MG63 (cell line): Measurements from ENCODE around the gene CDKN2D. TPM values are rescaled to one million over a fixed set of nuclear protein-coding genes. Genes with fewer than 3 reads are reported as not detected.

ENCODE experiments used
- DNase-seq: peaks from one replicate; pipeline ENCODE4 v3.0.0-alpha.2; 2020
- H3K27me3 ChIP-seq: fragments of 250-450 bp; sonication (Bioruptor Pico); 2 replicates; pipeline ENCODE4 v1.5.1; 2020; ENCODE audit warnings: mild to moderate bottlenecking, moderate library complexity
- H3K36me3 ChIP-seq: fragments of 250-450 bp; sonication (Bioruptor Pico); 2 replicates; pipeline ENCODE4 v1.5.1; 2020; ENCODE audit warnings: mild to moderate bottlenecking, moderate library complexity
- H3K4me3 ChIP-seq: fragments of 250-450 bp; sonication (Bioruptor Pico); 2 replicates; pipeline ENCODE4 v1.5.1; 2020; ENCODE audit warnings: mild to moderate bottlenecking, moderate library complexity
- H3K9me3 ChIP-seq: fragments of 250-450 bp; sonication (Bioruptor Pico); 2 replicates; pipeline ENCODE4 v1.5.1; 2020; ENCODE audit warnings: mild to moderate bottlenecking, moderate library complexity
- total RNA-seq: library from RNA; depleted of rRNA; stranded (reverse); fragments of >200 nt; shearing (Covaris generic); gene quantifications from 2 replicates; pipeline ENCODE4 v1.2.3, GENCODE V29; 2014; ENCODE audit warnings: low replicate concordance; rRNA removed

CDKN2D gene
- total RNA-seq, 1 experiment from 2014 or later = 24.9 TPM

DNA sequence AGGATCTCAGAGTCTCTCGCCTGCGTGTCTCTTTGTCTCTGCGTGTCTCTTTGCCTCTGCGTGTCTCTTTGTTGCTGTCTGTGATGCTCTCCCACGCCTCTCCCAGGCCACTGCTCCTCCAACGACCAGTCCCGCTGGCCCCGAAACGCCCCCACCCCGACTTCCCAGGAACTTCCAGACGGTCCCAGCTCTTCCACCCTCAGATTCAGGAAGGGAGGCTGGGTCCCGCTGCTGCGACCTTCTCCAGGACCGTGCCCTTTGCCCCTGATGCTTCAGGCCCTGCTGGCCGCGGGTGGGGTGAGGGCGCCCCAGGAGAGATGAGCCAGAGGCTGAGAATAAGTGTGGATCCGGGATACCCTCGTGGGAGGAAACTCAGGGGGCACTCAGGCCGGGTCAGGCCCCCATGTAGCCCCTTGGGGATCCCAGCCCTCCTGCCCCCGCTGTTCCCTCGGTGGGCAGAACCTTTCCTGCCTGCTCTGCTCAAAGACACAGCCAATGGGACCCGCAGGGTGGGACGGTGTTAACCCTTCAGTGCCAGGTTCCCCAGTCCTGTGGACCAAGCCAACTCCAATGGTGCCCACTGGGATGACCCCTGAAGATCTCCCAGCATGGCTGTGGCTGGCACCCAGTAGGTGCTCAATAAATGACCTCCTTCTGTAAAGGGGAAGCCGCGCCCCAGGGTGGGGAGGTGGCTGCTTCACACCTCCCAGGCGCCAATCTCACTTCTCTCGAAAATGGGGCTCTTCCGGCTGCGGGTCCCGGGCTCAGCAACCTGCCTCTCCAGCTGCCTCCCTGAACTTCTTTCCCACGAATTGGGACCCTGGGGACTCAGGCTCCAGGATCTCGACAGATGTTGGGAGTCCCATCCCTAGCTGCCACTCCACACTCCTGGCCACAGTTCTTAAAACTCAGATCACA, 50.1 kb downstream of the CDKN2D start:
- H3K27me3 ChIP-seq = peaks cover 25% of the 10 kb centered on the region

DNA sequence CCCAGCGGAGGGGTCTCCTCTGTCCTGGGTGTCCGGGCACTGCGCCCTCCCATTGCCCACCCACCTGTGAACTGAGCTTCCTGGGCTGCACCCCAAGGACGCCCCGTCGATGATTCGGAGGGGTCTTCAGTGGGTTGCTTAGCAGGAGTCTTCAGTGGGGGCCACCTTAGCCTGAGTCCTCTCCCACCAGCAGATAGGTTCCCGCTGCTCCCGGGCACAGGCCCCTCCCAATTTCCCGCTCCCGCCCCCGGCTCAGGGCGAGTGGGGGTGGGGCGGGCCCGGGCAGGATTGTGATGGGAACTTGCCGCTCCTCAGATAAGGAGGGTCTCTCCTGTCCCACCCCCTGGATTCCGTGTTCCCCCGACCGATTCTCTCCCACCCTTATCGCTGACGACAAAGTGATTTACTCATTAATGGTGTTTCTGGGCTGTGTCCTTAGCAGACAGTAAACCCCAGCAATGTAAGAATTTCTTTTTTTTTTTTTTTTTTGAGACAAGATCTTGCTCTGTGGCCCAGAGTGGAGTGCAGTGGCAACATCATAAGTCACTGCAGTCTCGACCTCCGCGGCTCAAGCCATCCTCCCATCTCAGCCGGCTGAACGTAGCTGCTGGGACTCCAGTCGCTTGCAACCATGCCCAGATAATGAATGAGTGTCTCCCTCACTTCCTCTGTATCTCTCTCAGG, 50.9 kb downstream of the CDKN2D start:
- Histone ChIP-seq H3K4me3 (peak overlapping the region; percentile 33), H3K9me3 (no peaks in the 10 kb centered on the region), H3K27me3 (peaks cover 30% of the 10 kb centered on the region), H3K36me3 (no peaks in the 10 kb centered on the region)
- peak; percentile 25 for DNase-seq

More for the DNA sequence above, 50.1 kb downstream of the CDKN2D start:
- no peaks in the 10 kb centered on the region for H3K36me3 ChIP-seq
- DNase-seq = no peak
- H3K9me3 ChIP-seq = no peaks in the 10 kb centered on the region
- H3K4me3 ChIP-seq = no peak overlapping the region

- Histone ChIP-seq H3K9me3 (no peaks in the 10 kb centered on the region), H3K36me3 (no peaks in the 10 kb centered on the region), H3K27me3 (peaks cover 30% of the 10 kb centered on the region), H3K4me3 (peak within 1 kb of the TSS; percentile 33)
- DNase-seq = peak; percentile 28
Measured at GRCh38 chr19:10517361-10517759, 51.4 kb downstream of the CDKN2D start, which contains the start of gene S1PR5. Gene S1PR5 (minus strand): TSS chr19:10517447. CDS start chr19:10515011, 2,436 bp downstream.

DNA sequence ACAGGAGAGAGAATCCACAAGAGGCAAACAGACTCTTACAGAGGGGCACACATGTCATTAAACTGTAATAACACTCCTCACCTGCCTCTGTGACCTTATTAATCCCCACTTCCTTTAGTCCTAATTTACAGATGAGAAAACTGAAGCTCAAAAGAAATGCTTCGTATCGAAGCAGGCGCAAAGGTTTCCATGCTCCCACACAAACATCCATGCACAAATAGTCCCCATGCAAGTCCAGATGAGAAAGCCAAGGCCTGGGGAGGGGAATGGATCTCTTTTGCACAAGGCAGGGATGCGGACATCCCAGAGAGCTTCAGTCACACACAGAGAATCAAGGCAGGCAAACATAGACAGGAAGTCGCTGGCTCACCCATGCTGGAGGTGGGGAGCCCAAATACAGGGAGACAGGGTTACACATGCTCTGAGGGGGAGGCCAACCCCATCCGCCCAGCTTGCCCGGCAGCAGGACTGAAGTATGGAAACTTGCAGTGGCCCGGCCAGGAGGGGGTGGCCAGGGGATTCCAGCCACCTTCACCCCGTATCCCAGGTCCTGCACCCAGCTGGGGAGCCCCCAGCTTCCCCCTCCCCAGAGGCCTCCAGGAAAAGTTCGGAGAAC, 52.0 kb downstream of the CDKN2D start:
- DNase-seq = no peak
- Histone ChIP-seq H3K27me3 (peaks cover 28% of the 10 kb centered on the region), H3K9me3 (no peaks in the 10 kb centered on the region)

More for the DNA sequence above, 52.0 kb downstream of the CDKN2D start:
- H3K36me3 ChIP-seq = no peaks in the 10 kb centered on the region
- peak overlapping the region; percentile 33 for H3K4me3 ChIP-seq

Other genes starting within 250 kb of the CDKN2D start
- gene RAVER1, start 235.4 kb downstream of the CDKN2D start, total RNA-seq = 21.0 and 30.3 TPM in 2 replicates
- 20.4 and 31.7 TPM in 2 replicates for gene ICAM3, start 229.4 kb downstream of the CDKN2D start, total RNA-seq
- 87.9 and 124 TPM in 2 replicates for gene TYK2, start 188.4 kb downstream of the CDKN2D start, total RNA-seq
- 485 and 519 TPM in 2 replicates for gene CDC37, start 165.4 kb downstream of the CDKN2D start, total RNA-seq
- gene PDE4A, start 148.4 kb downstream of the CDKN2D start, total RNA-seq = 3.1 and 5.5 TPM in 2 replicates
- 172 and 247 TPM in 2 replicates for gene KEAP1, start 65.6 kb downstream of the CDKN2D start, total RNA-seq
- not detected in 2 replicates for gene S1PR5, start 51.5 kb downstream of the CDKN2D start, total RNA-seq
- 16.6 and 27.0 TPM in 2 replicates for gene ATG4D, start 25.1 kb downstream of the CDKN2D start, total RNA-seq
- 31.7 and 43.3 TPM in 2 replicates for gene KRI1, start 3.0 kb downstream of the CDKN2D start, total RNA-seq
- gene AP1M2, start 18.3 kb upstream of the CDKN2D start, total RNA-seq = 1.4 TPM in 1 of 2 replicates, not detected in the other
- gene SLC44A2, start 56.6 kb upstream of the CDKN2D start, total RNA-seq = 0.54 and 3.3 TPM in 2 replicates
- 273 and 320 TPM in 2 replicates for gene ILF3, start 85.4 kb upstream of the CDKN2D start, total RNA-seq
- 95.3 and 97.4 TPM in 2 replicates for gene QTRT1, start 132.5 kb upstream of the CDKN2D start, total RNA-seq
- gene DNM2, start 149.1 kb upstream of the CDKN2D start, total RNA-seq = 104 and 116 TPM in 2 replicates